HG03520 (cell line): Measurements from ENCODE around the gene ALOX5.

Experiments used
- ATAC-seq: cut with Tn5 transposase; IDR thresholded peaks from one replicate; pipeline ENCODE4 v1.9.1; 2021; ENCODE audit warnings: mild to moderate bottlenecking, moderate library complexity; ENCODE audit not compliant: unreplicated experiment

ALOX5 gene

DNA sequence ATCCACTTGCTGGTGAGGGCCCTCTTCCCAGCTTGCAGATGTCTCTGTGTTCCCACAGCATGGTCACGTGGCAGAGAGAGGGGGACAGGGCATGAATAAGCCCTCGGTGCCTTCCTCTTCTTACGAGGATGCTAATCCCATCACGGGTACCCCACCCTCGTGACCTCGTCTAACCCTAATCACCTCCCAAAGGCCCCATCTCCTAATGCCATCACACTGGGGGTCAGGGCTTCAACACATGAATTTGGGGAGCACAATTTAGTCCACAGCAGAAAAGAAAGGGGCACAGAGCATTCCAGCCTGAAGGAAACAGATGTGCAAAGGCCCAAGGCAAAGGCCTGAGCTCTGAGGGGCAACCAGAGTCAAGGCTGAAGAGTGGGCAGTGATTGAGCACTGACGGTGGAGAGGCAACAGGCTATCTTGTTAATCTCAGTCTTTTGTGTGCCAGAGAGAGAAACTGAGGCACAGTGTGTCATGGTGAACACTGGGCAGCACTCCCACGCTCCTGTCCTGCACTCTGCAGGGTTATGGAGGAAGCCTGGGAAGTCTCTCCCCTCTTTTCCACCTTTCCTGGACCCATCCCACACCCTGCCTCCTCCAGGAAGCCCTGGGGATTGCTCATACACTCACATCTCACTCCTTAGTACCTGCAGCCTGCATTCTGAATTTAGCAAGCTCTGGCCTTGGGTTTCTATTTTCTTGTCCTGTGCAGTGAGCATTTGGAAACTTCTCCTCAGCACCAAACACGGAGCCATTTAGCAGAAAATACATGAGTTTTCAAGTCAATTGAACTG is 49.0 kb downstream of the ALOX5 start:
- ATAC-seq = no peak

DNA sequence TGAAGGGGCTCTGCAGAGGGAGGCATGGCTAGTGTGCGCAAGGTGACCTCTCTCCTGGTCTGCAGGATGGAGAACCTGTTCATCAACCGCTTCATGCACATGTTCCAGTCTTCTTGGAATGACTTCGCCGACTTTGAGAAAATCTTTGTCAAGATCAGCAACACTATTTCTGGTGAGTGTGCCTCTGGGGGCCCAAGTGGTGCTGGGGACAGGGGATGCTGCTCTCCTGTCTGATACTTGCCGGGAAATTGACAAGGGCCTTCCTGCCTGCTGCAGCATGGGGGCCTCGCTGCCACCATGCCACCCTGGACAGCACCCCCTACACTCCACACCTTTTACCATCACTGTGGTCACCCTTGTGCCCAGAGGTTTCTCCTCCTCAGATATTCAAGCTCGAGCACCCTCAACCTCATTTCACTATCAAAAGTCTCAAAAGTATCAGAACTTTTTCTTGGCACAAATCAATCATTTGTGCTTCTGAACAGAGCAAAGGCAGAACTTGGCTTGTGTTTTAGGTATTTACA is 50.0 kb downstream of the ALOX5 start:
- ATAC-seq = no peak

DNA sequence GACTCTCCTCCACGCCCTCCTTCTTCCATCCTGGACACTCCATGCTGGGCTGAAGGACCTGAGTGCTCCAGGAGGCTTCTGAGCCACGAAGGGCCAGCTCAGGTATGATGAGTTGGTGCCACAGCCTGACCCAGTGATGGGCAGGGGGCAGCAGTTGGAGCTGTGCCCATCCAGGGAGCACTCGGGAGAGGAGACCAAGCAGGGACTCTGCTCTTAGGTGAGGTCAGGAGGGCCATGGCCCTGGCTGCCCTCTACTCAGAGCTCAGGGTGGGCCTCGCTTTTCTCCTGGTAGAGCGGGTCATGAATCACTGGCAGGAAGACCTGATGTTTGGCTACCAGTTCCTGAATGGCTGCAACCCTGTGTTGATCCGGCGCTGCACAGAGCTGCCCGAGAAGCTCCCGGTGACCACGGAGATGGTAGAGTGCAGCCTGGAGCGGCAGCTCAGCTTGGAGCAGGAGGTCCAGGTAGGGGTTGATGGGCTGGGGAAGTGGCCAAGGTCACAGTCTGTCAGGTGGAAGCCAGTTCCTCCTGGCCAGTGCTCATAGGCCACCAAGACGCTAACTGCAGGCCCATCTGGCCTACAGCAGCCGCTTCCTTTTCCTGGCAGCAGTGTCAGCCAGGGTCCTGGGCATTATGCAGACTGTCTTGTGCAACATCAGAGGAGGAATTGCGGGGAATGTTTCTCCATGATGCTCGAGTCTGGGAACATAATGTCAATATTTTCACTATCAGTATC is 50.8 kb downstream of the ALOX5 start:
- ATAC-seq = no peak

DNA sequence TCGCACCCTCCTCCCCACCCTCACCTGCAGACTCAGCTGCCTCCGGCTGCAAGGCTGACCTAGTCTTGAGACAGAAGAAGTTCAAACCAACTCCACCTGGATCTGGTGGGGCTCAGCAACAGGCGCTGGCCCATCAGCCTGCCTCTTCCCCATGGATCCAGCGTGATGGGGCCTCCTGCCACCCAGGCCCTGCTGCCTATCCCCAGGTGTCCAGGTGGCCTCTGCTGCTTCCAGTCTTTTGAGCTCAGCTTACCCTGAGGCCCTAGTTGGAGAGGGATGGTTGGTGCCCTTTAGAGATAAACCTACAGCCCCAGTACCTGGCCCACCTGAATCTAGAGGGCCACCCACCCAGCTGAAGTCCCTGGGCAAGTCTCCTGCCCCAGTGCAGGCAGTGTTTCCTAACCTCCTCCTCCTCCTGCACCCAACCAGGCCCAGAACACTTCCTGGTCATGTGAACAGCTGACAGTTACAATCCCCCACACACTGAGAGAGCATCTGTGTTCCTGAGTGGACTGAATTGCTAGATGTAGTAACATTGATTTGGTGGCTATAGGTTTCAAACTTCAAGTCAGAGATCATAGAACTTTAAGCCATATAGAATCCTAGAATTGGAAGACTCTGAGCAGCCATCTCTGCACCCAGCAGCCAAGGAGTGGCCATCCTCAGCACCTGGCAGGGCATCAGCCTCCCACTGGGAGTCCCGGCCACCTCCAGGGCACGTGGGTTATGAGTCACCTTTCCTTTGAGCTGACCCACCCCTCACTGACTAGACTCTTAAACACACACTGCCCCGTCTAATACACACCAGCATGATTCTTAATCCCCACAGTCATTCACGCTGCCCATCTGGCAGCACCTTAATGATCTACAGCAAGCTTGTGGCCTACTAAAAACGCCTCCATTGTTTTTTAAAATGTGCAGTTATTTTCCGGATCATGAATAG is 51.9 kb downstream of the ALOX5 start:
- ATAC-seq = no peak

DNA sequence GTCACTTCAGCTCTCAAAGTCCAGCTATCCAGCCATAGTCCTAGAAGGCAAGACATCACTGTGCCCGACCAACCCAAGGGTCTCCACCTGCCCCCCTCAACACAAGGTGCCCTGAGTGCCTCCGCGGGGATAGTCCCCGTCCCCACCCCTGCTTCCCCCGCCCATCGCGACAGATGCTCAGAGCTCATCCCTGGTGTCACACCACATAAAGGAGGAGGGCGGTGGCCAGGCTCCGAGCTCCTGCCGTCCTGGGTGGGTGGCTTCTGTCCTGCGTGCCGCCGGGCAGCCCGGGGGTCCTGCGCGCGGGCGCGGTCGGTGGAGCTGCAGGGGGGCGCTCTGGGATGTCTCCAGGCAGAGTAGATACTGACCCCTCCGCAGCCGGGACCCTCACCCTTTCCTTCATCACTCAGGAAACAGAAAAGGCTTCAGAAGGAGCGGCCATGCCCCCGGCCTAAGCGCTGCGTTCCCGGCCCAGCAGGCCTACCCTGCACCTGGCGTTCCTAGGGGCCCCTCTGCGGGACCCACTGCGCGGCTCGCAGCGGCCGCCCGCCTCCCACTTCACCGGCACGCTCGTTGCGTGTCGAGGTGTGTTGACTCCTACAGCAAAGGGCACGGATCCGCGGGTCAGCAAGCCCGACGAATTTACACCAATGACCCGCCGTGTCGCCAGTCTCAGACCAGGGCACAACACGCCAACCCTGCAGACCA is 53.4 kb downstream of the ALOX5 start:
- no peak for ATAC-seq

DNA sequence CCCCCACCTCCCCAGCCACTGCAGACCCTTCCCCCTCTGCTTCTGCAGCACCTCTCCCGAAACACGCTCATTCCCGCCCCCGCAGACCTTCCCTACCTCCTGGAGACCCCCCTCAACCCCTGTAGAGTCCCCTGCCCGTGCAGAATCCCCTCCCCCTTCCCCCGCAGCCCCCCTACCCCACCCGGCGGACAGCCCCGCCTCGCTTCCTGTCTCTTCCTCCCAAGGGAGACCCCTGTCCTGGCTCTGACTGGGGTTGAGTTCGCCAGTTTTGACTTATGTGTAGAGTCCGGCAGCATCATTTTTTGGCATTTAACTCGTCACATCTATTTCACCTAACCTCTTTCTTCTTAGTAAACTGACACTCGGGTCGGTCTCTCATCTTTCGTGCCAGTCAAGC is 54.0 kb downstream of the ALOX5 start:
- no peak for ATAC-seq

DNA sequence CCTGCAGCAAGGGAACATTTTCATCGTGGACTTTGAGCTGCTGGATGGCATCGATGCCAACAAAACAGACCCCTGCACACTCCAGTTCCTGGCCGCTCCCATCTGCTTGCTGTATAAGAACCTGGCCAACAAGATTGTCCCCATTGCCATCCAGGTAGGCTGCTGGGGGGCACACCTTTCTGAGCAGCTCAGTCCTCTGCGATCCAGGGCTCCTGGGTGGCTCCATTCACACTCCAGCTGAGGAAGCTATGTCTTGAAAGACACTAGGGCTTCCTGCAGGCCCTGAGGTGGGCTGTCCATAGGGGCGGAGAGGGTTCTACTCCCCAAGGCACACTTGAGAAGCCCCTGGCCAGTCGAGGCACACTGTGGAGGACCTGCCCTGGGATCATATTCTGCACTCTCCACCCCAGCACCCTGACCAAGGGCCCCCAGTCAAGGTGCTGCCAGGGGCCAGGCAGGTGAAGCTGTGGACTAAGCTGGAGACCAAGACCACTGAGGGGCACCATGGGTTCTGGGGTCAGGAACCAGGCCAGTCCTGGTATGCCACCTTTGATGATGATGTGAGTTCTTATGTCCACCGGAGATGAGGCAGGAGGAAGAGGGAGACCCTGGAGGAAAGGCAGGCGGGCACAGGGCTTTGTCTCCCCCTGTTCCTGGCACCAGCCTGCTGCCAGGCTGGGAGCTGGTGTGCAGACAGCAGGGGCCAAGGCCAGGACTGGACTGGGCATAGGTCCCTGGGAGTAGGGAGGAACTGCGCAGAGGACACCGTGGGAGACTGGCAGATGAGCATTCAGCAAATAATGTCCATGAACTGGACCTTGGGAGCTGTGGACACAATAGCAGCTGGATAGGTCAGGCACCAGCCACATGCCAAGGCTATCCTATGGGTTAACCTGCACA is 54.8 kb downstream of the ALOX5 start:
- no peak for ATAC-seq

DNA sequence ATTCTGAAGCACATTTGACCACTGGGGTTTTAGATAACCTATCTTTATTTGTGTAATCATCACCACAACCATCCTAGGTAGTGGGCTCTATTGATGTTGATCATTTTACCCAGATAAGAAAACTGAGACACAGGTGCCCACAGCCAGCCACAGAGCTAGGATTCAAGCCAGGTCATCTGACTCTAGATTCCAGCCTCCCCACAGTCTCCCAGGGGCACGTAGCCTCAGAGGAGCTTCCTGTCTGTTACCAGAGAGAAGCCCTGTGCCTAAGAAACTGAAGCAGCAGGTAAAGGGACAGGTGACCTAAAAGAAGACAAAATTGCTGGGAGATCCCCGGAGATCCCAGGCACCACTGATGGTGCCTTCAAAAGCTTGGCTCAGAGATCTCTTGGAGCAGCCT is 55.8 kb downstream of the ALOX5 start:
- ATAC-seq = no peak

DNA sequence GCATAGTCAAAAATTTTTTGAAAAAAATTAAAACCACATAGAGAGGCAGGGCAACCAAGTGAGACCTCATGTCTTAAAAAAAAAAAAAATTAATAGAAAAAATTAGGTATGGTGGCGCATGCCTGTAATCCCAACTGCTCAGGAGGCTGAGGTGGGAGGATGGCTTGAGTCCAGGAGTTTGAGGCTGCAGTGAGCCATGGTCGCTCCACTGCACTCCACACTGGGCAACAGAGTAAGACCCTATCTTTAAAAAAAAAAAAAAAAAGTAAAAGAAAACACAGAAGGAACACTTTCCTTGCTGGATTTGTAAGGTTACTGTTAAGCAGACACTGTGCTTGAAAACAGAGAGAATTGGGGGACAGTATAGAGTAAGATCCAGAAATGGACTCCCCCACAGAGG is 58.1 kb downstream of the ALOX5 start:
- ATAC-seq = no peak

DNA sequence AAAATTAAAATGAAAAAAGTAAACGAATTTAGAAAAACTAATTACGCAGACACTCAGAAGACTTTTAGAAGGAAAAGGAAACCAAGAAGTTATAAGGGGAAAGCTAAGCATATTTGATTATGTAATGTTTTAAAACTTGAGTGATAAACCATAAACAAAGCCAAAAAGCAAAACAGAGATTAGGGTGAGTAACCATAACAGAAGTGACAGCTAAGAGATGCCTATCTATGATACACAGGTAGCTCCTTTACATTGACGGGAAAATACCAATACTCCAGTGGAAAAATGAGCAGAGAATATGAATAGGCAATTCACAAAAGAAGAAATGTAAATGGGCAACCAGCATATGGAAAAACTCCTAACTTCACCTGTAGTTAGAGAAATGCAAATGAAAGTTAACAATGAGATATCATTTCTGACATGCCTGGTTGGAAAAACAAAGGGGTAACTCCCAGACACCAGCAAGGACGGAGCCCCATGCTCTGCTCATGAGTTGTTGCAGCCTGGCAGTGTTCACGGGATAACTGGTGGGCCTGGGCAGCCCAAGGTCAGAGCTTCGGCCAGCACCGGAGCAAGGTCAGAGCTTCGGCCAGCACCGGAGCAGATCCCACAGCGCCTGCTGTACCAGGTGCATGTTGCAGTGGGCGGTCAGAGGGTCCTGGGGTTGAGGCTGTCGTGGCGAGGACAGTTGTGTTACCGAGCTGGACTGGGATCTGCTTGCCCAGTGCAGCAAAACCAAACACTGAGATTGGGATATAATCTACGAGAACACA is 58.9 kb downstream of the ALOX5 start:
- no peak for ATAC-seq

DNA sequence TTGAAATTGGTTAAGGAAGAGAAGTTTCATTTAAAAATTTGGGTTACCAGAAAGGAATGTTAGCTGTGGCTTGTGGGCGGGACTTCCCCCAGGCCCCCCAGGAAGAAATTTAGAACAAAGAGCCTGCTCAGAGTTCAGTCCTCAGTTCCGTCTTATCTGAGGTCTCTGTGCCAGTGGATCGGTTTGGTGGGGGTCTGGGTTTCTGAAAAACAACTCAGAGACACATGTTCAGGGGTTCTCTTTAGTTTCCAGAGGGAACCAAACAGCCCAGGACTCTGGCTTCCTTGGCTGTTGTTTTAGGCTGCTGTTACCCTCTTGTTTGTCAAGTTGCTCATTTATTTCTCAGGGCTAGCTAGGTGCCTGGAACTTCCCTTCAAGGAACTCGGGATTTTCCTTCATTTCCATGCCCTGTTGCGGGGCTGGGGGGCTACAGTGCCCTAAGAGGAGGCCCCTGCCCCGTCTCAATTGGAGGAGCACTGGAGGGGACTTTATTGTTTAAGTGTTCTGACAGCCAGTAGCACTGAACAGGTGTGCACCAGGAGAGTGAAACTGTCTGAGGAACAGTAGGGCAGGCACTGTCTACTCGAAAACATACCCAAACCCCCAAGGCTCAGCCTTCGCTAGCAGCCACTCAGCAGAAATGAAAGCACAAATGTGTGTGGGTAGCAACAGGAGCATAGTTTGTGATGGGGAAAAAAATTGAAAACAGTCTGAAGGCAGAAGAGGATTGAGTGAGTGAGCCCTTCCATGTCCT is 59.9 kb downstream of the ALOX5 start:
- peak; percentile 84 for ATAC-seq

DNA sequence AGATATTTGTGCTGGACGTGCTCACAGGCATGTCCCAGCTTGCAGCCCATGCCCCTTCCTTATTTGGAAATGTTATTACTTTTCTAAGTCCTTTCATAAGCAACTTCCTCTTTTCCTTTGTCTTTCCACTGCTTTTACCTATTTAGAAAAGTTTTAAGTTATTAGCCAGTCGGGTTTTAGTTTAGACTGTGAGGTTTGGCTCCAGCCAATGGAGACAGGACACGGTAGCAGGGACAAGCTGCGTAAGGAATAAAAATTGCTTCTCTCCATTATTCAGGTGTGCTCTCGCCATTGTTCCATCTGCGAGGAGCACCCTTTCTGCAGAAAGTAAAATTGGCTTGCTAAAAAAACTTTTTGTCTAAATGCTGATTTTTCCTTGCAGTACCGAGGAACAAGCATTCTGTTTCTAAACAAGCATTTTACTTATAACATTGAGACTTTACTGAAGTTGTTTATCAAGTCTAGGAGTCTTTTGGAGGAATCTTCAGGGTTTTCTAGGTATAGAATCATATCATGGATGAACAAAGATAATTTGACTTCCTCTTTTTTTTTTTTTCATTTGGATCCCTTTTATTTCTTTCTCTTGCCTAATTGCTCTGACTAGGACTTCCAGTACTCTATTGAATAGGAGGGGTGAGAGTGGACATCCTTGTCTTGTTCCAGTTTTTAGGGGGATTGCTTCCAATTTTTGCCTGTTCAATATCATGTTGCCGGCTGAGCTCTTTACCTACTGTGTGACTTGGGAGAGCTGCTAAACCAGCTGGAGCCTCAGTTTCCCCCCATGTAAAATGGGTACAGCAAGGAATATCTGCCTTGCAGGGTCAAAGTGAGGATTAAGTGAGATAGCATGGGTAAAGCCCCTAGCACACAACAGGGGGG is 63.8 kb downstream of the ALOX5 start:
- no peak for ATAC-seq

DNA sequence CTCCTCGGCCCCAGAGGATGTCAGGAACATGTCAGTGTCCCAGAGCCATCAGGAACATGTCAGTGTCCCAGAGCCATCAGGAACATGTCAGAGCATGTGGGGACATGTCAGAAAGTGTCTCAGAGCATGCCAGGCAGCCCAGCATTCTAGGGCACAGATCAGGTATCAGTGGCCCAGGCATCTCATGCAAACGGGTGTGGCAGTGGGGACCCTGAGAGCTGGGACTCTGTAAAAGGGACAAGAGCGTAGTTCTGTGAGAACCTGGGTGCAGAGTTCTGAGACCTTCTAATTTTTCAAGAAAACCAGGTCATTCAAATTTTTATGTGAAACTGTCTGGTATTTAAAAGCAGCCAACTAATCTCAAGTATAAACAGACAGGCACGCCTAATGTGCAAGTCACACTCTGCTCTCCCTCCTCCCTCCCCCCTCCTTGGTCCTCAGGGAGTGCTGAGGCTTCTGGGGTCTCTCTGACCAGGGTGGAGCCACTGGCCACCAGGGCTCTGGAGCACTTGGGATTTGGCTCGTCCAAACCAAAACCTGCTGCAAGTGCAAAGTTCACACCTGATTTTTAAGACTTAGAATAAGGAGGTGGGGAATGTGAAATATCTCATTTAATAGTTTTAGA is 64.6 kb downstream of the ALOX5 start:
- no peak for ATAC-seq

DNA sequence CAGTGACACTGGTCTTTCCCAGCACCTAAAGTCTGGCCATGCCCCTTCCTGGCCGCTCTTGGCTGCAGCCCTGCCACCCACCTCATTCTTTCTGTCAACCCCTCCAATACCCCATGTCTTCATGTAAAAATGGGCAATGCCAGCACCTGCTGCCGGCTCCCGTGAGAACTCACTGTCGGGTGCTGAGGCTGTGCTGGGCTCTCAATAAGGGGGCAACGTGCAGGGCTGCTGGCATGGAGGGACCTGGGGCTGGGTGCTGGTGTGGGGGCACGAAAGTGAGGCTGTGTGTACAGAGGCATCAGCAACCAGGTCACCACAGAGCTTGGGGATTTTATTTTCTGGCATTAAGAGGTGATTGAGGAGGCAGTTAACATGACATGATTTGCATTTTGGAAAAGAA is 65.3 kb downstream of the ALOX5 start:
- ATAC-seq = no peak

DNA sequence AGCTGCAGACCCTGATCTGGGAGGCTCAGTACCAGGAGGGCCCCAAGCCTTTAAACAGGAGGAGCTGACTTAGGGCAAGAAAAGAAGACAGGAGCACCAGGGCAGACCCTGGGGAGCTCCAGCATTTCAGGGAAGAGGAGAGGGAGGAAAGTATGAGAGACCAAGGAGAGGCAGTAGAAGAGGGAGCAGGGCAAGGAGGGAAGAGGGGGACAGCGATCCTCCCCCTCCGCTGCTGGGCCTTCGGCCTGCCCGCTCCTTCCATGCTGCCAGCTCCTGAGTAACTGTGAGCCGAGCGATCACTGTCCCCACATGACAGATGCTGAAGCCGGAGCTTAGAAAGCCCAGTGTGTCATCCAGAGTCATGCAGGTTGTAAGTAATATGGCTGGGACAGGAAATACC is 65.9 kb downstream of the ALOX5 start:
- no peak for ATAC-seq

DNA sequence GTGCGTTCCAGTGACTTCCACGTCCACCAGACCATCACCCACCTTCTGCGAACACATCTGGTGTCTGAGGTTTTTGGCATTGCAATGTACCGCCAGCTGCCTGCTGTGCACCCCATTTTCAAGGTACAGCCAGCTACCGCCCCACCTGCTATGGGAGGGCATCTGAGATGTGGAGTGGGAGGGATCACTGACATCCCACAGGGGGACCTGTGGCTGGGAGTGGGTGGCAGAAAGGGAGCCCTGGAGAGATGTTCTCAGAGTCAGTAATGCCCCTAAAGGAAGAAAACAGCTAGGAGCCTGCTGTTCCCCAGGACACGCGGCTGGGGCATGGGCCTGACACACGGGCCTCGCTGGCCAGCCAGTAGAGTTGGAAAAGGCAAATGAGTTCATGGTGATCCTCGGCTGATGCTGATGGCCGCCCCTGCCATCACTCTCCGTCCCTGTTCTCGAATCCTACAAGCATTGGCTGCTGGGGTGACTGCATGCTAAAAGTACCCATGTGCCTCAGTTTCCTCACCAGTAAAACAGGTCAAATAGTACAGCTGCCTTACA is 66.6 kb downstream of the ALOX5 start:
- ATAC-seq = no peak
